Left ventricle myocardium superior (tissue), 1 donor: Measurements from ENCODE around the gene GRIK4. TPM values are rescaled to one million over a fixed set of nuclear protein-coding genes. Genes with fewer than 3 reads are reported as not detected.

Source experiments
- ATAC-seq: fragments of 200-7000 bp; cut with Tn5 transposase; one replicate; pipeline ENCODE4 v1.9.1; 2020; ENCODE audit warnings: mild to moderate bottlenecking, moderate library complexity
- DNase-seq: peaks from one replicate; pipeline ENCODE4 v3.0.0-alpha.2; 2020
- intact Hi-C: fragments of 100-400 bp; cut with micrococcal nuclease; formaldehyde crosslinking; loops from one replicate; pipeline ENCODE4 v1.11.0; 2022
- long read RNA-seq: library from polyadenylated mRNA; unstranded; transcript quantifications from one replicate; pipeline ENCODE4 v2.0.0, GENCODE V29; 2021
- total RNA-seq: library from RNA; stranded (reverse); fragmentation: NEBNext Ultra II Directional; extraction: Animal tissue kit (Norgen Biotek cat#: 25700); gene quantifications from one replicate; pipeline ENCODE4 v1.2.1, GENCODE V29; 2021
- donor health status: DM: no; HTN: yes; CAD: no; lungs with severe emphysema.

Gene GRIK4, protein sequence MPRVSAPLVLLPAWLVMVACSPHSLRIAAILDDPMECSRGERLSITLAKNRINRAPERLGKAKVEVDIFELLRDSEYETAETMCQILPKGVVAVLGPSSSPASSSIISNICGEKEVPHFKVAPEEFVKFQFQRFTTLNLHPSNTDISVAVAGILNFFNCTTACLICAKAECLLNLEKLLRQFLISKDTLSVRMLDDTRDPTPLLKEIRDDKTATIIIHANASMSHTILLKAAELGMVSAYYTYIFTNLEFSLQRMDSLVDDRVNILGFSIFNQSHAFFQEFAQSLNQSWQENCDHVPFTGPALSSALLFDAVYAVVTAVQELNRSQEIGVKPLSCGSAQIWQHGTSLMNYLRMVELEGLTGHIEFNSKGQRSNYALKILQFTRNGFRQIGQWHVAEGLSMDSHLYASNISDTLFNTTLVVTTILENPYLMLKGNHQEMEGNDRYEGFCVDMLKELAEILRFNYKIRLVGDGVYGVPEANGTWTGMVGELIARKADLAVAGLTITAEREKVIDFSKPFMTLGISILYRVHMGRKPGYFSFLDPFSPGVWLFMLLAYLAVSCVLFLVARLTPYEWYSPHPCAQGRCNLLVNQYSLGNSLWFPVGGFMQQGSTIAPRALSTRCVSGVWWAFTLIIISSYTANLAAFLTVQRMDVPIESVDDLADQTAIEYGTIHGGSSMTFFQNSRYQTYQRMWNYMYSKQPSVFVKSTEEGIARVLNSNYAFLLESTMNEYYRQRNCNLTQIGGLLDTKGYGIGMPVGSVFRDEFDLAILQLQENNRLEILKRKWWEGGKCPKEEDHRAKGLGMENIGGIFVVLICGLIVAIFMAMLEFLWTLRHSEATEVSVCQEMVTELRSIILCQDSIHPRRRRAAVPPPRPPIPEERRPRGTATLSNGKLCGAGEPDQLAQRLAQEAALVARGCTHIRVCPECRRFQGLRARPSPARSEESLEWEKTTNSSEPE
- total RNA-seq, result 0.22 TPM
- long read RNA-seq, result 0 reads

- intact Hi-C loops, result loop anchor here (10.0 kb wide), 1 partner anchor 434 kb away; no protein-coding TSS in a partner anchor
- ATAC-seq, result peak; percentile 93
- peak; percentile 90 for DNase-seq
Observed at GRCh38 chr11:120511116-120511819, at the start of gene GRIK4. GRIK4 (plus strand) TSS chr11:120511748; CDS start chr11:120660319, 148,571 bp downstream.

- intact Hi-C loops, result no loop called here
- ATAC-seq (no peak), DNase-seq (no peak)
Observed at GRCh38 chr11:120462825-120463224, 48.7 kb upstream of the GRIK4 start.

- DNase-seq (no peak), ATAC-seq (no peak)
- intact Hi-C loops, result no loop called here
Observed at GRCh38 chr11:120465921-120466534, 45.5 kb upstream of the GRIK4 start.

DNA sequence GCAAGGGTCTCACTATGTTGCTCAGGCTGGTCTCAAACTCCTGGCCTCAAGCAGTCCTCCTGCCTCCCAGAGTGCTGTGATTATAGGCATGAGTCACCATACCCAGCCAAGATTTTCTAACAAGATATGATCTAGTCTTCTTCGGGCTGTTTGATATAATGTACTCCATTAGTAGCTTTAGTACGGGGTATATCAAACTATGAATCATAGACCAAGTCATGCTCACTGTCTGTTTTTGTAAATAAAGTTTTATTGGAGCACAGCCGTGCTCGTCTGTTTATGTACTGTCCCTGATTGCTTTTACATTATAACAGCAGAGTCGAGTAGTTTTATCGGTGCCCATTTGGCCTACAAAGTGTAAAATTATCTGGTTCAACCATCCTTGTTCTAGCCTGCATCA is 43.9 kb upstream of the GRIK4 start:
- intact Hi-C loops, result no loop called here
- DNase-seq (no peak), ATAC-seq (no peak)

- DNase-seq (no peak), ATAC-seq (no peak)
- intact Hi-C loops, result no loop called here
Observed at GRCh38 chr11:120471131-120471530, 40.4 kb upstream of the GRIK4 start.

DNA sequence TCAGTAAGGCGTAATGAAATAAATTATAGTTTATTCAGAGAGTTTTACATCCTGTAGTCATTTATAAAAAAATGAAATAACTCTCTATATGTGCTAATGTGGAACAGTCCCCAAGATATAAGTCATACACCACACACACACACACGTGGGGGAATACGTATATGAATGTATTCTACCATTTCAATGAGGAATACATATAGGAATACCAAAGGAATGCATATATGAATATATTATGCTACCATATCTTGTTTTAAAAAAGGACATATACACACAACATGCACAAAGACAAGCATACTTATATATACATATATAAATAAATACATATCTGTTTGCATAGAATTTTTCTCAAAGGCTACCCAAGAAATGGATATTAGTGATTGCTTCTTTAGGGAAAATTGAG is 39.6 kb upstream of the GRIK4 start:
- intact Hi-C loops, result no loop called here
- no peak for ATAC-seq
- DNase-seq, result no peak

DNA sequence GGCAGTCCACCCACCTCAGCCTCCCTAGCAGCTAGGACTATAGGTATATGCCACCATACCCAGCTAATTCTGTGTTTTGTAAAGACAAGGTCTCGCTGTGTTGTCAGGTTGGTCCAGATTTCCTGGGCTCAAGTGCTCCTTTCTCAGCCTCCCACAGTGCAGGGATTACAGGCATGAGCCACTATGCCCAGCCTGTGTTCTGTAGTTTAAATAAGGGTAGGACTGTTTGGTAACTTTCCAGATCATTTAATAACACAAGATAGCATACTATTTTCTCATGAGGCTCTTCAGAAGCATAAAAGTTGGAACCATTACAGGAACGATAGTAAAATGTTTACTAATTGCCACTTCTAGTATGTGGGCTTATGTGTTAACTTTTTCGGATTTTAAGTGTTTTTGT is 38.0 kb upstream of the GRIK4 start:
- ATAC-seq, result peak; percentile 69
- DNase-seq, result no peak
- intact Hi-C loops, result no loop called here

DNA sequence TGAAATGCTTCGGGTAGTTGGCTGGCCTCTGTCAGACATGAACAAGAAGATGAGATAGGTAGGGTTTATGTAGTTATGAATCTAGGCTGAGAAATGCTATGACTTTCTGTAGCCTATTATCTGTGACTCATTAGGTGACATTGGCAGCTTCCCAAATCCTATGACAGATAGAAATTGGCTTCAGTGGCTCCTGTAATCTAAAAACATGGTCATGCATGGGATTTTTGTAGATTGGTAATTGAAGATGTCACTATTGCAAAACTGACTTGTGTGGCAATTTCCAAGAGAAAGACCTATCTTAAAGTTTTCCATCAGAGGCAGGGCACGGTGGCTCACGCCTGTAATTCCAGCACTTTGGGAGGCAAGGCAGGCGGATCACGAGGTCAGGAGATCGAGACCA is 29.4 kb upstream of the GRIK4 start:
- DNase-seq (no peak), ATAC-seq (no peak)
- intact Hi-C loops, result loop anchor here (10.0 kb wide), 1 partner anchor 47 kb away; no protein-coding TSS in a partner anchor

- no peak for DNase-seq
- intact Hi-C loops, result loop anchor here (10.0 kb wide), 1 partner anchor 50 kb away; no protein-coding TSS in a partner anchor
- no peak for ATAC-seq
Observed at GRCh38 chr11:120484722-120485121, 26.8 kb upstream of the GRIK4 start.

GRCh38 chr11:120486138-120486537 is 25.4 kb upstream of the GRIK4 start:
- ATAC-seq, result peak; percentile 53
- DNase-seq, result no peak

GRCh38 chr11:120489799-120490198 is 21.7 kb upstream of the GRIK4 start:
- ATAC-seq (no peak), DNase-seq (no peak)
- intact Hi-C loops, result loop anchor here (10.0 kb wide), 1 partner anchor 55 kb away; no protein-coding TSS in a partner anchor

More at GRCh38 chr11:120486138-120486537, 25.4 kb upstream of the GRIK4 start:
- intact Hi-C loops, result loop anchor here (10.0 kb wide), 1 partner anchor 51 kb away; no protein-coding TSS in a partner anchor

DNA sequence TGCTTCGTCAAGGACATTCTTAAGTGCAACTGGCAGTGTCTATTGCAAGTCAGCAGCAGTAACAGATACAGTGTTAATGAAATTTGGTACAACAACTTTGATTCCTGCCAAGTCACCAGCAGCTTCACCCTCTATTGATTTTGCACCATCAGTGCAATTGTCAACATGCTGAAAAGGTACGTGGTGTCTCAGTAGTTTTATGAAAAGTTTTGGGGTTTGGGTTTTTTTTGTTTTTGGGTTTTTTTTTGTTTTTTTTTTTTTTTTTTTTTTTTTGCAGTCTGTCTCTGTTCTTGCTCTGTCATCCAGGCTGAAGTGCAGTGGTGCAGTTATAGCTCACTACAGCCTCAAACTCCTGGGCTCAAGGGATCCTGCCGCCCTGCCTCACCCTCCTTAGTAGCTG is 19.1 kb upstream of the GRIK4 start:
- intact Hi-C loops, result no loop called here
- no peak for ATAC-seq
- DNase-seq, result no peak

GRCh38 chr11:120494595-120494994 is 17.0 kb upstream of the GRIK4 start:
- no peak for DNase-seq
- intact Hi-C loops, result no loop called here
- peak; percentile 12 for ATAC-seq

- no peak for ATAC-seq
- no peak for DNase-seq
- intact Hi-C loops, result no loop called here
Observed at GRCh38 chr11:120499088-120499487, 12.5 kb upstream of the GRIK4 start.

DNA sequence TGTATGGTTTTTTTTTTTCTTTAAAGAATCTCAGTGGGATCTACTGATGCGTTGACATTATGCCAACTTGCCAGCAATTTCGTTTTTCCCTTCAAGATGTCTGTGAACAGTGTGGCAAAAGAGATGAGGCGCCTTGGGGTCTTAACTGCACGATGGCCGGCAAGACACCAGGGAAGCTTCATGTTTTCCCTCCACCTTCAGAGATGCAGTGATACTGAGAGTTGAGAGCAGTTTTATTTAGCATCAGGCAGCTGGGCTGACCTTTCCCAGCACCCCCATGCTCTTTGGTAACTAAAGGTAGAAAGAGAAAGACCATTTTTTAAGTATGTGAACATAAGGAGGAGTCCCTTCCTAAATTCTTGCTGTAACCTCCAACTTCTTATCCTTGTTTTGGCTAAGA is 11.7 kb upstream of the GRIK4 start:
- ATAC-seq (no peak), DNase-seq (no peak)
- intact Hi-C loops, result no loop called here

DNA sequence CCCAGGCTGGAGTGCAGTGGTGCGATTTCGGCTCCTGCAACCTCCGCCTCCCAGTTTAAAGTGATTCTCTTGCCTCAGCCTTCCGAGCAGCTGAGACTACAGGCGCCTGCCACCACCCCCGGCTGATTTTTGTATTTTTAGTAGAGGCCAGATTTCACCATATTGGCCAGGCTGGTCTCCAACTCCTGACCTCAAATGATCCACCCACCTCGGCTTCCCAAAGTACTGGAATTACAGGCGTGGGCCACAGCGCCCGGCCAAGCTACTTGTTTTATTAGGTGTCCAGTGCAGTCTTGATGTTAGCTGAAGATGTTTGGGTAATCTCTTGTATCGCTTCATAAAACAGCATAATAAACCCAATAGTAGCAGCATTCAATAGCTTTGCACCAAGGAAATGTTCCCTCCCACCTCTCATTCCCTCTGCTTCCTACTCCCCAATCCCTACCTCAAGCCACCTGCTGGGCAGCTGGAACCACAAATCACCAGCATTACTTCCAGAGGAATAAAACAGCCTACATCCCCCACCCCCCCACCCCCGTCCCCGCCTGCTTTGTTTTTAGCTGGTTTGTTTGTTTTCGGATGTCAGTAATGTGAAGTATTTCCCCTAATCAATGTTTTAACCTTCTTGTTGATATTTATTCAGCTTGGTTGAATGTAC is 11.0 kb upstream of the GRIK4 start:
- DNase-seq (no peak), ATAC-seq (peak; percentile 45)
- intact Hi-C loops, result no loop called here

DNA sequence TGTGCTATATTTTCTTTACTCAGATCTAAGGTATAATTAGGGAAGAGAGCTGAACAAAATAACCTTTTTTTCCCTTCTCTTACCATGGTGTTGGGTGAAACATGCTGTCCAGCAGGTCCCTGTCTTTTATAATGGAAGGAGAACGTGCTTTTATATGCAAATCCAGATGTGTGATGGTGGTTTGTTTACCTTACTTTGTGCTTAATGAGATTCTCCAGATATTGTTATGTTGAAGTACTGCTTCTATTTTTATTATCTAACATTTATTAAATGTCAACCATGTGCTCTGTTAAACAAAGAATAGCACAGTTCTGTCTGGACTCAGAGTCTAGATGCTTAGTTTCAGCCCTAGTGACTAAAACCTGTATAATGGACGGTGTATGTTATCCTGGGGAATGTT is 10.1 kb upstream of the GRIK4 start:
- no peak for DNase-seq
- ATAC-seq, result no peak
- intact Hi-C loops, result no loop called here
